AG04450 (cell line): ENCODE results near the gene BABAM1. TPM values are rescaled to one million over a fixed set of nuclear protein-coding genes. Genes with fewer than 3 reads are reported as not detected.

ENCODE experiments used
- CTCF ChIA-PET: fragments of 300-600, 350-600 bp; formaldehyde crosslinking; extraction: SDS; loops from one replicate; lab custom pipeline; 2022; ENCODE audit warnings: antibody characterized with exemption, inconsistent platforms; lab: Charles Lee
- POLR2A ChIA-PET: fragments of 350-600 bp; formaldehyde crosslinking; extraction: SDS; loops from one replicate; lab custom pipeline; 2021; ENCODE audit warnings: antibody characterized with exemption, inconsistent platforms; lab: Yijun Ruan, JAX
- DNase-seq: peaks from one replicate; pipeline ENCODE4 v3.0.0-alpha.2; 2011; ENCODE audit warnings: low read depth, low spot score
- H3K27ac ChIP-seq: one replicate; pipeline ENCODE4 v1.5.1; 2012; ENCODE audit warnings: low read depth, low read length, control low read depth
- H3K27me3 ChIP-seq: one replicate; pipeline ENCODE4 v1.6.0; 2012; ENCODE audit warnings: low read length; ENCODE audit not compliant: control insufficient read depth, insufficient read depth
- H3K4me3 ChIP-seq: 2 replicates; pipeline ENCODE4 v1.5.1; 2011; ENCODE audit warnings: mild to moderate bottlenecking, low read depth, low read length, control low read depth
- H3K9me3 ChIP-seq: 2 replicates; pipeline ENCODE4 v1.5.1; 2012; ENCODE audit warnings: low read length; ENCODE audit not compliant: control insufficient read depth, insufficient read depth
- polyA plus RNA-seq: library from polyadenylated mRNA; depleted of rRNA; stranded (reverse); fragments of >200 nt; gene quantifications from 2 replicates; pipeline ENCODE4 v1.2.3, GENCODE V29; 2011; rRNA removed
- TF ChIP-seq, protein P1 (sequence below): IDR thresholded peaks from 2 replicates; pipeline ENCODE4 v1.5.1; 2011; ENCODE audit warnings: low read depth, low read length, control low read depth, inconsistent platforms

BABAM1 gene
- polyA plus RNA-seq, 1 experiment, result 98.6 TPM

DNA sequence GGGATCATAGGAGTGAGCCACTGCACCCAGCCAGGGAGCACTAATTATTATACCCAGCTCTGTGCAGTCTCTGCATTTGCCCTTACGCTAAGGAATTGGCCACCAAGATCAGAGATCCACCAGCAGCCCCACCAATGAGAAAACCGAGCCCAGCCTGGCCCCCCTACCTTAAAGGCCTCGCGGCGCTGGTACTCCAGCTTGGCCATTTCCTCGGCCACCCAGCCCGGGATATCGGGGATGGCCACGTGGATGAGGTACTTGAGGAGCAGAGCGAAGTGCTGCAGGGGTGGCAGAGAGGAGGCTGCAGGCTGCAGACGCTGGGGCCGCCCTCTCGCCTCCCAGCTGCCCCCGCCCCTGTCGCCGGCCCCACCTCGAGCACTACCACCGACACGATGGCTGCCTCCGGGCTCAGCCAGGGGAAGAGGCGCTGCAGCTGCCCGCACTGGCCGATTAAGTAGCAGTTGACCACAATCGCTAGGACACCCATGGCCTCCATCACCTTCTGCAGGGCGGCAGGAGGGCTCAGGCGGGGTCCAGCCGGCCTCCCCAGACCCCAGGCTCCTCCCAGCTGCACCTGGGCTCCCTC is 59.9 kb downstream of the BABAM1 start:
- Histone ChIP-seq H3K4me3 (no peak overlapping the region), H3K9me3 (peaks cover 5% of the 10 kb centered on the region; the same call in 1 of the 2 replicates), H3K27ac (no peak overlapping the region), H3K27me3 (peaks cover 3% of the 10 kb centered on the region)
- POLR2A ChIA-PET, result interaction anchor here (0.6 kb wide), 1 partner anchor 28 kb away, joined by 6 read pairs; no protein-coding TSS in a partner anchor
- TF ChIP-seq, protein P1, sequence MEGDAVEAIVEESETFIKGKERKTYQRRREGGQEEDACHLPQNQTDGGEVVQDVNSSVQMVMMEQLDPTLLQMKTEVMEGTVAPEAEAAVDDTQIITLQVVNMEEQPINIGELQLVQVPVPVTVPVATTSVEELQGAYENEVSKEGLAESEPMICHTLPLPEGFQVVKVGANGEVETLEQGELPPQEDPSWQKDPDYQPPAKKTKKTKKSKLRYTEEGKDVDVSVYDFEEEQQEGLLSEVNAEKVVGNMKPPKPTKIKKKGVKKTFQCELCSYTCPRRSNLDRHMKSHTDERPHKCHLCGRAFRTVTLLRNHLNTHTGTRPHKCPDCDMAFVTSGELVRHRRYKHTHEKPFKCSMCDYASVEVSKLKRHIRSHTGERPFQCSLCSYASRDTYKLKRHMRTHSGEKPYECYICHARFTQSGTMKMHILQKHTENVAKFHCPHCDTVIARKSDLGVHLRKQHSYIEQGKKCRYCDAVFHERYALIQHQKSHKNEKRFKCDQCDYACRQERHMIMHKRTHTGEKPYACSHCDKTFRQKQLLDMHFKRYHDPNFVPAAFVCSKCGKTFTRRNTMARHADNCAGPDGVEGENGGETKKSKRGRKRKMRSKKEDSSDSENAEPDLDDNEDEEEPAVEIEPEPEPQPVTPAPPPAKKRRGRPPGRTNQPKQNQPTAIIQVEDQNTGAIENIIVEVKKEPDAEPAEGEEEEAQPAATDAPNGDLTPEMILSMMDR, result no peak
- CTCF ChIA-PET, result no interaction called here
- no peak for DNase-seq

DNA sequence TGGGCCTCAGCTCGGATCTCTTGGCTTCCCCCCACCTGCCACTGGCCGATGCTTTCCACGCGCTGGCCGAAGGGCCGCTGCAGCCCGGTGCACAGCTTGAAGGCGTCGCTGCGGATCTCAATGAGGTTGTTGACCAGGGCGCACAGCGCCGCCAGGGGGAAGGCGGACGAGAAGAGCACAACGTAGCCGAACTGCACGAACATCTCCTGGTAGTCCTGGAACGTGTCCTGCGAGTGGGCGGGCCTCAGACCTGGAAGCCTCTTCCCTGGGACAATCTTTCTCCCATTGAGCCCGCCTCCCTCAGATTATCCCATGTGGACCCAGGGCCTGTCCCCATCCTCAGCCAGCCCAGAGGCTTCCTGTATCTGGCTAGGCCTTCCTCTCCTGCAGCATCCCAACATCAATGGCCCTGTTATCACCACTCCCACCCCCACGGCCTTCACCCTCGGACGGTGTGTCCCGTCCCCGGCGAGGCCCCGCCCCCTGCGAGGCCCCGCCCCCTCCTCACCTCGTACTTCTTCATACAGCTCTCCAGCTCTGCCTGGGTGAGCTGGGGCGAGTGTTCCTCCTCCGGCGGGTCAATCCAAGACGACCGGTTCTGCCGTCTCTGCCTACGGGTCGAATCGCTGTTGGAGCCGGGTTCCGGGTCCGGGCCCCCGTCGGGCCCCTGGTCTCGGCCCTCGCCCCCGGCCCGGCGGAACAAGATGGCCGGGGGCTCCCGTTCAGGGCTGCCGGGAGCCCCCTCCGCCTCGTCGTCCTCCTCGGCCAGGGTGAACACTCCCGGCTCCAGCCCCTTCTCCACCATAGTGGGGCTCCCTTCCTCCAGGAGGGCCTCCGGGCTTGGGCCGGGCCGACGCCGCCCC is 60.6 kb downstream of the BABAM1 start:
- CTCF ChIA-PET, result interaction anchor here (1.9 kb wide), 1 partner anchor 46 kb away, joined by 3 read pairs; no protein-coding TSS in a partner anchor

More for the DNA sequence above, 60.6 kb downstream of the BABAM1 start:
- Histone ChIP-seq H3K27ac (no peak overlapping the region), H3K27me3 (peaks cover 3% of the 10 kb centered on the region), H3K4me3 (no peak overlapping the region), H3K9me3 (peaks cover 9% of the 10 kb centered on the region; the same call in 1 of the 2 replicates)
- POLR2A ChIA-PET, result no interaction called here
- TF ChIP-seq, protein P1, result 0 out of 2 replicates have a peak, but pooled peaks have one; percentile 11
- no peak for DNase-seq

Other genes starting within 250 kb of the BABAM1 start
- 0.38 and 0.56 TPM in 2 replicates for gene CPAMD8, start 240.6 kb upstream of the BABAM1 start, polyA plus RNA-seq
- 4.6 and 4.9 TPM in 2 replicates for gene HAUS8, start 192.0 kb upstream of the BABAM1 start, polyA plus RNA-seq
- 34.5 and 42.5 TPM in 2 replicates for gene MYO9B, start 191.7 kb upstream of the BABAM1 start, polyA plus RNA-seq
- gene USE1, start 52.1 kb upstream of the BABAM1 start, polyA plus RNA-seq, result 21.1 and 25.1 TPM in 2 replicates
- 4.6 and 6.7 TPM in 2 replicates for gene OCEL1, start 41.2 kb upstream of the BABAM1 start, polyA plus RNA-seq
- gene NR2F6, start 21.5 kb upstream of the BABAM1 start, polyA plus RNA-seq, result 16.3 and 18.9 TPM in 2 replicates
- gene USHBP1, start 2.7 kb upstream of the BABAM1 start, polyA plus RNA-seq, result not detected in 2 replicates
- 0.33 and 0.36 TPM in 2 replicates for gene ANKLE1, start 14.5 kb downstream of the BABAM1 start, polyA plus RNA-seq
- gene ABHD8, start 36.0 kb downstream of the BABAM1 start, polyA plus RNA-seq, result 6.1 and 8.6 TPM in 2 replicates
- 23.2 and 24.3 TPM in 2 replicates for gene MRPL34, start 38.4 kb downstream of the BABAM1 start, polyA plus RNA-seq
- gene DDA1, start 42.1 kb downstream of the BABAM1 start, polyA plus RNA-seq, result 38.7 and 40.7 TPM in 2 replicates
- 1.8 and 2.0 TPM in 2 replicates for gene ANO8, start 67.4 kb downstream of the BABAM1 start, polyA plus RNA-seq
- 4.7 TPM in 2 replicates for gene GTPBP3, start 70.1 kb downstream of the BABAM1 start, polyA plus RNA-seq
- not detected in 2 replicates for gene PLVAP, start 109.9 kb downstream of the BABAM1 start, polyA plus RNA-seq
- not detected in 2 replicates for gene CCDC194, start 126.8 kb downstream of the BABAM1 start, polyA plus RNA-seq
- gene BST2, start 138.2 kb downstream of the BABAM1 start, polyA plus RNA-seq, result 1.9 and 2.8 TPM in 2 replicates
- gene MVB12A, start 152.6 kb downstream of the BABAM1 start, polyA plus RNA-seq, result 22.5 and 30.1 TPM in 2 replicates
- gene TMEM221, start 181.2 kb downstream of the BABAM1 start, polyA plus RNA-seq, result 0.05 and 0.07 TPM in 2 replicates
- not detected in 2 replicates for gene NXNL1, start 193.5 kb downstream of the BABAM1 start, polyA plus RNA-seq
- 8.3 and 9.4 TPM in 2 replicates for gene SLC27A1, start 203.1 kb downstream of the BABAM1 start, polyA plus RNA-seq
- 40.5 and 60.8 TPM in 2 replicates for gene PGLS, start 244.2 kb downstream of the BABAM1 start, polyA plus RNA-seq